Natural killer cell (primary cell): ENCODE data around the gene SLC5A12. TPM values are rescaled to one million over a fixed set of nuclear protein-coding genes. Genes with fewer than 3 reads are reported as not detected.

Experiments used
- ATAC-seq, 3 donors: fragments of 150-1000 bp in 2 of 3; fragments of 200-7000 bp in 1 of 3; cut with Tn5 transposase; 1 replicate in 1 of 3; 2 replicates in 2 of 3; pipeline ENCODE4 v1.10.0; 2021; ENCODE audit warnings: mild to moderate bottlenecking in 2 of 3, moderate library complexity in 2 of 3
- DNase-seq, 2 donors: peaks; one replicate each; pipeline versions ENCODE4 v3.0.0 to v3.0.0-alpha.2; 2013 to 2021; ENCODE audit warnings: mixed read lengths in 1 of 2
- H3K27ac ChIP-seq: one replicate; pipeline ENCODE4 v1.5.1; 2013; ENCODE audit warnings: mild to moderate bottlenecking, low read length
- H3K27me3 ChIP-seq: one replicate; pipeline ENCODE4 v1.6.1; 2013; ENCODE audit warnings: low read length; ENCODE audit not compliant: control insufficient read depth, insufficient read depth
- H3K36me3 ChIP-seq: one replicate; pipeline ENCODE4 v1.6.1; 2013; ENCODE audit warnings: low read length; ENCODE audit not compliant: control insufficient read depth, insufficient read depth
- H3K4me1 ChIP-seq: one replicate; pipeline ENCODE4 v1.6.1; 2013; ENCODE audit warnings: low read length; ENCODE audit not compliant: control insufficient read depth, insufficient read depth
- H3K4me3 ChIP-seq: one replicate; pipeline ENCODE4 v1.5.1; 2013; ENCODE audit warnings: low read length
- H3K9me3 ChIP-seq: one replicate; pipeline ENCODE4 v1.6.1; 2013; ENCODE audit warnings: low read length; ENCODE audit not compliant: control insufficient read depth, insufficient read depth
- H3K27ac Mint-ChIP-seq, 2 donors: one replicate each; pipeline ENCODE4 v1.8.0; 2022; ENCODE audit warnings: mild to moderate bottlenecking in 2 of 2, mixed read lengths in 2 of 2, moderate library complexity in 1 of 2
- H3K27me3 Mint-ChIP-seq, 2 donors: one replicate each; pipeline ENCODE4 v1.8.0; 2022; ENCODE audit warnings: low read depth in 2 of 2, mixed read lengths in 2 of 2
- H3K36me3 Mint-ChIP-seq: one replicate; pipeline ENCODE4 v1.8.0; 2022; ENCODE audit warnings: mixed read lengths
- H3K4me1 Mint-ChIP-seq, 2 donors: one replicate each; pipeline ENCODE4 v1.8.0; 2022; ENCODE audit warnings: mixed read lengths in 2 of 2
- H3K4me3 Mint-ChIP-seq: one replicate; pipeline ENCODE4 v1.8.0; 2022; ENCODE audit warnings: mild to moderate bottlenecking, moderate library complexity, mixed read lengths
- H3K9me3 Mint-ChIP-seq, 2 donors: one replicate each; pipeline ENCODE4 v1.8.0; 2022; ENCODE audit warnings: mixed read lengths in 2 of 2
- WGBS: methylation state at CpG from one replicate; pipeline ENCODE4 v1.1.7; 2013; ENCODE audit warnings: missing lambda C conversion rate; ENCODE audit not compliant: insufficient coverage; 5-methylcytosine and 5-hydroxymethylcytosine counted together
- intact Hi-C: fragments of 100-400 bp; cut with micrococcal nuclease; formaldehyde crosslinking; loops from one replicate; pipeline ENCODE4 v1.14.2; 2022
- total RNA-seq, 4 donors: library from RNA; stranded (reverse); fragments of 120-200 nt in 1 of 4; gene quantifications; one replicate each; pipeline versions ENCODE4 v1.2.3 to v1.2.4, GENCODE V29; 2013 to 2022
- TF ChIP-seq, protein P1 (sequence below): fragments of 200-600 bp; IDR thresholded peaks from one replicate; pipeline ENCODE4 v1.8.0; 2022; ENCODE audit warnings: antibody characterized with exemption

SLC5A12 gene
- not detected for total RNA-seq
- total RNA-seq (2013) = not detected

- ATAC-seq (no peak), DNase-seq (no peak)
- 78% methylated on average over 3 of the region's 3 CpGs for WGBS
- Mint-ChIP-seq H3K27me3 (no peaks in the 10 kb centered on the region), H3K9me3 (peaks cover 4 to 23% of the 10 kb centered on the region in 2 donors), H3K4me3 (no peak within 1 kb of the TSS), H3K36me3 (no peaks in the 10 kb centered on the region), H3K27ac (no peak within 1 kb of the TSS), H3K4me1 (no peaks in the 10 kb centered on the region)
- no peaks in the 10 kb centered on the region for H3K4me1 ChIP-seq
- TF ChIP-seq, protein P1, sequence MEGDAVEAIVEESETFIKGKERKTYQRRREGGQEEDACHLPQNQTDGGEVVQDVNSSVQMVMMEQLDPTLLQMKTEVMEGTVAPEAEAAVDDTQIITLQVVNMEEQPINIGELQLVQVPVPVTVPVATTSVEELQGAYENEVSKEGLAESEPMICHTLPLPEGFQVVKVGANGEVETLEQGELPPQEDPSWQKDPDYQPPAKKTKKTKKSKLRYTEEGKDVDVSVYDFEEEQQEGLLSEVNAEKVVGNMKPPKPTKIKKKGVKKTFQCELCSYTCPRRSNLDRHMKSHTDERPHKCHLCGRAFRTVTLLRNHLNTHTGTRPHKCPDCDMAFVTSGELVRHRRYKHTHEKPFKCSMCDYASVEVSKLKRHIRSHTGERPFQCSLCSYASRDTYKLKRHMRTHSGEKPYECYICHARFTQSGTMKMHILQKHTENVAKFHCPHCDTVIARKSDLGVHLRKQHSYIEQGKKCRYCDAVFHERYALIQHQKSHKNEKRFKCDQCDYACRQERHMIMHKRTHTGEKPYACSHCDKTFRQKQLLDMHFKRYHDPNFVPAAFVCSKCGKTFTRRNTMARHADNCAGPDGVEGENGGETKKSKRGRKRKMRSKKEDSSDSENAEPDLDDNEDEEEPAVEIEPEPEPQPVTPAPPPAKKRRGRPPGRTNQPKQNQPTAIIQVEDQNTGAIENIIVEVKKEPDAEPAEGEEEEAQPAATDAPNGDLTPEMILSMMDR = no peak
- H3K36me3 ChIP-seq = no peaks in the 10 kb centered on the region
- no peak within 1 kb of the TSS for H3K27ac ChIP-seq
- intact Hi-C loops = no loop called here
- H3K27me3 ChIP-seq = no peaks in the 10 kb centered on the region
- H3K4me3 ChIP-seq = no peak within 1 kb of the TSS
- H3K9me3 ChIP-seq = no peaks in the 10 kb centered on the region
Observed at GRCh38 chr11:26721948-26722475, at the start of gene SLC5A12. Gene SLC5A12, minus strand, starts transcription at chr11:26722060. Its CDS starts 346 bp downstream, at chr11:26721714.

GRCh38 chr11:26769027-26769426 is 47.2 kb upstream of the SLC5A12 start:
- no peaks in the 10 kb centered on the region for H3K4me1 ChIP-seq
- no peaks in the 10 kb centered on the region for H3K27me3 ChIP-seq
- intact Hi-C loops = no loop called here
- ATAC-seq = no peak
- Mint-ChIP-seq H3K36me3 (no peaks in the 10 kb centered on the region), H3K4me1 (no peaks in the 10 kb centered on the region), H3K27ac (no peak overlapping the region), H3K4me3 (no peak overlapping the region), H3K9me3 (peaks cover 5 to 10% of the 10 kb centered on the region in 2 donors), H3K27me3 (no peaks in the 10 kb centered on the region)
- H3K4me3 ChIP-seq = no peak overlapping the region
- TF ChIP-seq, protein P1 = no peak
- no peaks in the 10 kb centered on the region for H3K36me3 ChIP-seq
- H3K27ac ChIP-seq = no peak overlapping the region
- DNase-seq = no peak
- peaks cover 2% of the 10 kb centered on the region for H3K9me3 ChIP-seq

GRCh38 chr11:26767060-26767459 is 45.2 kb upstream of the SLC5A12 start:
- intact Hi-C loops = no loop called here
- Mint-ChIP-seq H3K4me3 (no peak overlapping the region), H3K27ac (no peak overlapping the region), H3K9me3 (peaks cover 3 to 10% of the 10 kb centered on the region in 2 donors), H3K36me3 (no peaks in the 10 kb centered on the region), H3K27me3 (no peaks in the 10 kb centered on the region), H3K4me1 (no peaks in the 10 kb centered on the region)
- H3K9me3 ChIP-seq = no peaks in the 10 kb centered on the region
- H3K27ac ChIP-seq = no peak overlapping the region
- TF ChIP-seq, protein P1 = no peak
- no peak for ATAC-seq
- no peaks in the 10 kb centered on the region for H3K27me3 ChIP-seq
- no peaks in the 10 kb centered on the region for H3K36me3 ChIP-seq
- H3K4me1 ChIP-seq = no peaks in the 10 kb centered on the region
- 90% methylated on average over 2 of the region's 2 CpGs for WGBS
- no peak for DNase-seq
- no peak overlapping the region for H3K4me3 ChIP-seq

DNA sequence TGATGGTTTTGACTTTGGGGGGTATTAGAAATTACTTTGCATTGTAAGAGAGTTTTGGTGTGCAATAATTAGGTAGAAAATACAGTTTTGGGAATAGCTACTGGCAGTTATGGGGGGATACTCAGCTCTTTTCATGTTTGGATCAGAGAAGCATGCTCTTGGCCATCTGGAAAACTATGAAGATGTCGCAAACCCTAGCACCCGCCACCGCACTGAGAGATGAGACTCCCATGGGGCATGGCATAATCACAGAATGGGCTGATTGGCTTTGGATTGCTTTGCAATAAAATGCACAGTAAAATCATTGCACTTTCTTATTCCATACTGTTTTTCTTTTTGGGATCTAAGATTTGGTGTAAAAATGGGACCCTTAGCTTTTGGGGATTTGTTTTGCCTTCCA is 43.5 kb upstream of the SLC5A12 start:
- no peaks in the 10 kb centered on the region for H3K9me3 ChIP-seq
- no peaks in the 10 kb centered on the region for H3K27me3 ChIP-seq
- Mint-ChIP-seq H3K4me1 (no peaks in the 10 kb centered on the region), H3K36me3 (no peaks in the 10 kb centered on the region), H3K27ac (no peak overlapping the region), H3K9me3 (peaks cover 2 to 11% of the 10 kb centered on the region in 2 donors), H3K4me3 (no peak overlapping the region), H3K27me3 (no peaks in the 10 kb centered on the region)
- ATAC-seq (no peak), DNase-seq (no peak)
- no peaks in the 10 kb centered on the region for H3K4me1 ChIP-seq
- WGBS = 100% methylated on average over 3 of the region's 3 CpGs
- H3K4me3 ChIP-seq = no peak overlapping the region
- intact Hi-C loops = no loop called here
- no peak overlapping the region for H3K27ac ChIP-seq
- TF ChIP-seq, protein P1 = no peak
- no peaks in the 10 kb centered on the region for H3K36me3 ChIP-seq
